ENCODE data around the gene TBCE.

- TF ChIP-seq, protein P1, sequence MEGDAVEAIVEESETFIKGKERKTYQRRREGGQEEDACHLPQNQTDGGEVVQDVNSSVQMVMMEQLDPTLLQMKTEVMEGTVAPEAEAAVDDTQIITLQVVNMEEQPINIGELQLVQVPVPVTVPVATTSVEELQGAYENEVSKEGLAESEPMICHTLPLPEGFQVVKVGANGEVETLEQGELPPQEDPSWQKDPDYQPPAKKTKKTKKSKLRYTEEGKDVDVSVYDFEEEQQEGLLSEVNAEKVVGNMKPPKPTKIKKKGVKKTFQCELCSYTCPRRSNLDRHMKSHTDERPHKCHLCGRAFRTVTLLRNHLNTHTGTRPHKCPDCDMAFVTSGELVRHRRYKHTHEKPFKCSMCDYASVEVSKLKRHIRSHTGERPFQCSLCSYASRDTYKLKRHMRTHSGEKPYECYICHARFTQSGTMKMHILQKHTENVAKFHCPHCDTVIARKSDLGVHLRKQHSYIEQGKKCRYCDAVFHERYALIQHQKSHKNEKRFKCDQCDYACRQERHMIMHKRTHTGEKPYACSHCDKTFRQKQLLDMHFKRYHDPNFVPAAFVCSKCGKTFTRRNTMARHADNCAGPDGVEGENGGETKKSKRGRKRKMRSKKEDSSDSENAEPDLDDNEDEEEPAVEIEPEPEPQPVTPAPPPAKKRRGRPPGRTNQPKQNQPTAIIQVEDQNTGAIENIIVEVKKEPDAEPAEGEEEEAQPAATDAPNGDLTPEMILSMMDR (IDR thresholded peaks at IDR 0.05; ENCODE audit: insufficient read depth, low read depth, low read length), result no peak
- TF ChIP-seq EZH2 (IDR thresholded peaks at IDR 0.05; ENCODE audit: insufficient read depth, low read length), result no peak
These were observed 75.7 kb downstream of the TBCE start for GRCh38 chr1:235442788-235443429.

Measured in astrocyte (in vitro differentiated cells and primary cell).